ENCODE results near the gene IGFN1. TPM values are rescaled to one million over a fixed set of nuclear protein-coding genes. Genes with fewer than 3 reads are reported as not detected.

Gene IGFN1
- polyA plus RNA-seq, 4 donors, result under 0.01 to 0.50 (median 0.01) TPM; not detected in 1

- FAIRE-seq (no peak), DNase-seq (no peak)
- no peaks in the 10 kb centered on the region for H3K9me3 ChIP-seq (ENCODE audit: control insufficient read depth in 2 of 2, insufficient read depth in 1 of 2, low read depth in 1 of 2, low read length in 1 of 2)
Observed at GRCh38 chr1:201192261-201192788, 1.7 kb downstream of the IGFN1 start.

GRCh38 chr1:201194046-201194445 is 3.4 kb downstream of the IGFN1 start:
- H3K27me3 ChIP-seq (ENCODE audit: control insufficient read depth in 3 of 3, insufficient read depth in 3 of 3, low read length in 3 of 3), result peaks cover 0 to 17% (median 0%) of the 10 kb centered on the region in 3 donors
- FAIRE-seq (no peak), DNase-seq (no peak)
- WGBS, 3 donors, result 25 to 65% (median 50%) methylated on average over 6 of the region's 6 CpGs
- H3K4me1 ChIP-seq (ENCODE audit: control insufficient read depth in 3 of 3, insufficient read depth in 2 of 3, low read depth in 1 of 3, low read length in 2 of 3), result no peaks in the 10 kb centered on the region
- H3K36me3 ChIP-seq (ENCODE audit: control insufficient read depth in 3 of 3, insufficient read depth in 2 of 3, low read depth in 1 of 3, low read length in 3 of 3), result no peaks in the 10 kb centered on the region
- no peak overlapping the region for H3K4me3 ChIP-seq (ENCODE audit: low read depth in 1 of 3, low read length in 3 of 3)
- H3K9me3 ChIP-seq (ENCODE audit: control insufficient read depth in 2 of 2, insufficient read depth in 1 of 2, low read depth in 1 of 2, low read length in 1 of 2), result no peaks in the 10 kb centered on the region
- H3K27ac ChIP-seq (ENCODE audit: low read depth in 1 of 3, low read length in 2 of 3), result no peak overlapping the region

More at GRCh38 chr1:201192261-201192788, 1.7 kb downstream of the IGFN1 start:
- H3K27me3 ChIP-seq (ENCODE audit: control insufficient read depth in 3 of 3, insufficient read depth in 3 of 3, low read length in 3 of 3), result peaks cover 0 to 26% (median 0%) of the 10 kb centered on the region in 3 donors
- no peaks in the 10 kb centered on the region for H3K4me1 ChIP-seq (ENCODE audit: control insufficient read depth in 3 of 3, insufficient read depth in 2 of 3, low read depth in 1 of 3, low read length in 2 of 3)
- no peak overlapping the region for H3K27ac ChIP-seq (ENCODE audit: low read depth in 1 of 3, low read length in 2 of 3)
- 79 to 92% (median 82%) methylated on average over 3 of the region's 3 CpGs for WGBS, 3 donors
- H3K36me3 ChIP-seq (ENCODE audit: control insufficient read depth in 3 of 3, insufficient read depth in 2 of 3, low read depth in 1 of 3, low read length in 3 of 3), result no peaks in the 10 kb centered on the region
- H3K4me3 ChIP-seq (ENCODE audit: low read depth in 1 of 3, low read length in 3 of 3), result no peak overlapping the region

- H3K27ac ChIP-seq (ENCODE audit: low read depth in 1 of 3, low read length in 2 of 3), result no peak overlapping the region
- H3K4me1 ChIP-seq (ENCODE audit: control insufficient read depth in 3 of 3, insufficient read depth in 2 of 3, low read depth in 1 of 3, low read length in 2 of 3), result no peaks in the 10 kb centered on the region
- DNase-seq (no peak), FAIRE-seq (no peak)
- no peaks in the 10 kb centered on the region for H3K36me3 ChIP-seq (ENCODE audit: control insufficient read depth in 3 of 3, insufficient read depth in 2 of 3, low read depth in 1 of 3, low read length in 3 of 3)
- no peaks in the 10 kb centered on the region for H3K9me3 ChIP-seq (ENCODE audit: control insufficient read depth in 2 of 2, insufficient read depth in 1 of 2, low read depth in 1 of 2, low read length in 1 of 2)
- no peak overlapping the region for H3K4me3 ChIP-seq (ENCODE audit: low read depth in 1 of 3, low read length in 3 of 3)
- H3K27me3 ChIP-seq (ENCODE audit: control insufficient read depth in 3 of 3, insufficient read depth in 3 of 3, low read length in 3 of 3), result peaks cover 0 to 2% (median 0%) of the 10 kb centered on the region in 3 donors
- 85 to 87% (median 87%) methylated on average over 3 of the region's 3 CpGs for WGBS, 3 donors
Observed at GRCh38 chr1:201198598-201198997, 8.0 kb downstream of the IGFN1 start.

GRCh38 chr1:201205036-201205435 is 14.4 kb downstream of the IGFN1 start:
- H3K4me1 ChIP-seq (ENCODE audit: control insufficient read depth in 3 of 3, insufficient read depth in 2 of 3, low read depth in 1 of 3, low read length in 2 of 3), result no peaks in the 10 kb centered on the region
- H3K36me3 ChIP-seq (ENCODE audit: control insufficient read depth in 3 of 3, insufficient read depth in 2 of 3, low read depth in 1 of 3, low read length in 3 of 3), result no peaks in the 10 kb centered on the region
- H3K9me3 ChIP-seq (ENCODE audit: control insufficient read depth in 2 of 2, insufficient read depth in 1 of 2, low read depth in 1 of 2, low read length in 1 of 2), result no peaks in the 10 kb centered on the region
- H3K4me3 ChIP-seq (ENCODE audit: low read depth in 1 of 3, low read length in 3 of 3), result no peak overlapping the region
- FAIRE-seq (no peak), DNase-seq (no peak)
- no peak overlapping the region for H3K27ac ChIP-seq (ENCODE audit: low read depth in 1 of 3, low read length in 2 of 3)
- H3K27me3 ChIP-seq (ENCODE audit: control insufficient read depth in 3 of 3, insufficient read depth in 3 of 3, low read length in 3 of 3), result peaks cover 0 to 5% (median 0%) of the 10 kb centered on the region in 3 donors
- 85 to 86% (median 85%) methylated on average over 13 of the region's 13 CpGs for WGBS, 3 donors

- DNase-seq, result no peak
- Histone ChIP-seq H3K9me3 (ENCODE audit: control insufficient read depth in 2 of 2, insufficient read depth in 1 of 2, low read depth in 1 of 2, low read length in 1 of 2) (no peaks in the 10 kb centered on the region), H3K4me1 (ENCODE audit: control insufficient read depth in 3 of 3, insufficient read depth in 2 of 3, low read depth in 1 of 3, low read length in 2 of 3) (no peaks in the 10 kb centered on the region), H3K4me3 (ENCODE audit: low read depth in 1 of 3, low read length in 3 of 3) (no peak overlapping the region), H3K27ac (ENCODE audit: low read depth in 1 of 3, low read length in 2 of 3) (no peak overlapping the region), H3K27me3 (ENCODE audit: control insufficient read depth in 3 of 3, insufficient read depth in 3 of 3, low read length in 3 of 3) (peaks cover 0 to 7% (median 0%) of the 10 kb centered on the region in 3 donors), H3K36me3 (ENCODE audit: control insufficient read depth in 3 of 3, insufficient read depth in 2 of 3, low read depth in 1 of 3, low read length in 3 of 3) (no peaks in the 10 kb centered on the region)
- FAIRE-seq, result no peak
- 39 to 62% (median 56%) methylated on average over 4 of the region's 4 CpGs for WGBS, 3 donors
Observed at GRCh38 chr1:201206176-201206575, 15.6 kb downstream of the IGFN1 start.

GRCh38 chr1:201207046-201207445 is 16.4 kb downstream of the IGFN1 start:
- DNase-seq (no peak), FAIRE-seq (no peak)
- Histone ChIP-seq H3K27me3 (ENCODE audit: control insufficient read depth in 3 of 3, insufficient read depth in 3 of 3, low read length in 3 of 3) (peaks cover 0 to 13% (median 0%) of the 10 kb centered on the region in 3 donors), H3K9me3 (ENCODE audit: control insufficient read depth in 2 of 2, insufficient read depth in 1 of 2, low read depth in 1 of 2, low read length in 1 of 2) (no peaks in the 10 kb centered on the region), H3K27ac (ENCODE audit: low read depth in 1 of 3, low read length in 2 of 3) (no peak overlapping the region), H3K4me1 (ENCODE audit: control insufficient read depth in 3 of 3, insufficient read depth in 2 of 3, low read depth in 1 of 3, low read length in 2 of 3) (no peaks in the 10 kb centered on the region), H3K4me3 (ENCODE audit: low read depth in 1 of 3, low read length in 3 of 3) (no peak overlapping the region), H3K36me3 (ENCODE audit: control insufficient read depth in 3 of 3, insufficient read depth in 2 of 3, low read depth in 1 of 3, low read length in 3 of 3) (no peaks in the 10 kb centered on the region)
- 76 to 94% (median 86%) methylated on average over 3 of the region's 3 CpGs for WGBS, 3 donors

- Histone ChIP-seq H3K27ac (ENCODE audit: low read depth in 1 of 3, low read length in 2 of 3) (no peak overlapping the region), H3K9me3 (ENCODE audit: control insufficient read depth in 2 of 2, insufficient read depth in 1 of 2, low read depth in 1 of 2, low read length in 1 of 2) (no peaks in the 10 kb centered on the region), H3K27me3 (ENCODE audit: control insufficient read depth in 3 of 3, insufficient read depth in 3 of 3, low read length in 3 of 3) (peaks cover 0 to 19% (median 0%) of the 10 kb centered on the region in 3 donors), H3K4me3 (ENCODE audit: low read depth in 1 of 3, low read length in 3 of 3) (no peak overlapping the region), H3K4me1 (ENCODE audit: control insufficient read depth in 3 of 3, insufficient read depth in 2 of 3, low read depth in 1 of 3, low read length in 2 of 3) (no peaks in the 10 kb centered on the region), H3K36me3 (ENCODE audit: control insufficient read depth in 3 of 3, insufficient read depth in 2 of 3, low read depth in 1 of 3, low read length in 3 of 3) (no peaks in the 10 kb centered on the region)
- no peak for DNase-seq
- no peak for FAIRE-seq
- WGBS, 3 donors, result 92 to 96% (median 93%) methylated on average over 2 of the region's 2 CpGs
Observed at GRCh38 chr1:201208236-201208635, 17.6 kb downstream of the IGFN1 start.

GRCh38 chr1:201212056-201212455 is 21.4 kb downstream of the IGFN1 start:
- peaks cover 0 to 21% (median 2%) of the 10 kb centered on the region in 3 donors for H3K27me3 ChIP-seq (ENCODE audit: control insufficient read depth in 3 of 3, insufficient read depth in 3 of 3, low read length in 3 of 3)
- WGBS, 3 donors, result 78 to 86% (median 78%) methylated on average over 5 of the region's 5 CpGs
- FAIRE-seq, result no peak
- no peak for DNase-seq
- no peak overlapping the region for H3K4me3 ChIP-seq (ENCODE audit: low read depth in 1 of 3, low read length in 3 of 3)
- H3K4me1 ChIP-seq (ENCODE audit: control insufficient read depth in 3 of 3, insufficient read depth in 2 of 3, low read depth in 1 of 3, low read length in 2 of 3), result no peaks in the 10 kb centered on the region
- H3K27ac ChIP-seq (ENCODE audit: low read depth in 1 of 3, low read length in 2 of 3), result no peak overlapping the region
- no peaks in the 10 kb centered on the region for H3K36me3 ChIP-seq (ENCODE audit: control insufficient read depth in 3 of 3, insufficient read depth in 2 of 3, low read depth in 1 of 3, low read length in 3 of 3)
- H3K9me3 ChIP-seq (ENCODE audit: control insufficient read depth in 2 of 2, insufficient read depth in 1 of 2, low read depth in 1 of 2, low read length in 1 of 2), result no peaks in the 10 kb centered on the region

GRCh38 chr1:201212461-201213055 is 21.9 kb downstream of the IGFN1 start:
- Histone ChIP-seq H3K27me3 (ENCODE audit: control insufficient read depth in 3 of 3, insufficient read depth in 3 of 3, low read length in 3 of 3) (peaks cover 0 to 21% (median 2%) of the 10 kb centered on the region in 3 donors), H3K4me3 (ENCODE audit: low read depth in 1 of 3, low read length in 3 of 3) (no peak overlapping the region), H3K4me1 (ENCODE audit: control insufficient read depth in 3 of 3, insufficient read depth in 2 of 3, low read depth in 1 of 3, low read length in 2 of 3) (no peaks in the 10 kb centered on the region), H3K27ac (ENCODE audit: low read depth in 1 of 3, low read length in 2 of 3) (no peak overlapping the region), H3K36me3 (ENCODE audit: control insufficient read depth in 3 of 3, insufficient read depth in 2 of 3, low read depth in 1 of 3, low read length in 3 of 3) (no peaks in the 10 kb centered on the region), H3K9me3 (ENCODE audit: control insufficient read depth in 2 of 2, insufficient read depth in 1 of 2, low read depth in 1 of 2, low read length in 1 of 2) (no peaks in the 10 kb centered on the region)
- DNase-seq (no peak), FAIRE-seq (no peak)
- WGBS, 3 donors, result 91 to 92% (median 92%) methylated on average over 8 of the region's 8 CpGs

Measured in small intestine (tissue), 7 donors.